ENCODE measurements around the gene BTBD17. TPM values are rescaled to one million over a fixed set of nuclear protein-coding genes. Genes with fewer than 3 reads are reported as not detected.

BTBD17 gene
- total and polyA plus RNA-seq, 10 of the 15 experiments (the other 5 are each of a cell fraction or from before 2014, with no cell fraction given), result not detected

DNA sequence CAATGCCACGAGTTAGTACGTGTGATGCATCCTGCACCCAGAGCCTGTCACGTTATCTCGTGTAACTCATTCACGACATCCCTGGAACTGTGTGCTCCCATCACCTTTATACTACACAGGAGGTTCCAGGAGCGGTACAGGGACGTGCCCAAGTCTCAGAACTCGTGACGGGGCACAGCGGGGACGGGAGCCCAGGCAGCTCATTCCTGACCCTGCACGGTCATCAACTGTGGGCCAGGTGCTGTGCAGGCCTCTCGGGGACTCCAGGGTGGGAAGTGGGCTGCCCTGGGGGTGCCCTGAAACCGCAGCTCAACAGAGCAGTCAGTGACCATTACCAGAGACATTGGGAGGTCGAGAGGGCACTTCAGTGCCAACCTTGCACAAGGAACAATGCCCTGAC, 46.8 kb downstream of the BTBD17 start:
- in situ Hi-C loops (cut with MboI), result no loop called here

DNA sequence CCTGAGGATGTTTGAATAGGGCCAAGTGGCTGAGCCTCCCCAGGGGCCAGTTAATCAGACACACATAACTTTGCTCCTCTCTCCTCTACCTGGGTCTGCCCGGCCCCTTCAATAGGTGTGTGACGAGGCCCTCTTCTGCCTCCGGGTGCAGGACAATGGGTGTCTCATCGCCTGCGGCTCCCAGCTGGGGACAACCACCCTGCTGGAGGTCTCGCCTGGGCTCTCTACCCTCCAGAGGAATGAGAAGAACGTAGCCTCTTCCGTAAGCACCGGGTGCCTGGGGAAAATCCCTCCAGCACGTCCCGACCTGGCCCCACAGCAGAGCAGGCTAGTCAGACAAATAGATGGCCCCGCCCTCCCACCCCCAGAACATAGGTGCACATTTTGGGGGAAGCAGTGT, 51.8 kb downstream of the BTBD17 start:
- no peak overlapping the region for H3K4me2 ChIP-seq (ENCODE audit: control insufficient read depth, insufficient read depth)
- H3K4me3 ChIP-seq, result no peak overlapping the region
- no peak overlapping the region for H3K9ac ChIP-seq (ENCODE audit: control insufficient read depth, insufficient read depth, low read length)
- no peak overlapping the region for H2AFZ ChIP-seq (ENCODE audit: control insufficient read depth, low read depth, low read length)
- intact Hi-C loops (cut with micrococcal nuclease; ENCODE audit: unreplicated experiment) (no loop called here), in situ Hi-C loops (cut with MboI) (no loop called here)
- no peaks in the 10 kb centered on the region for H3K79me2 ChIP-seq (ENCODE audit: control insufficient read depth, insufficient read depth, low read length)
- H3K36me3 ChIP-seq (ENCODE audit: control insufficient read depth in 2 of 2, insufficient read depth in 2 of 2, low read length in 1 of 2), result no peaks in the 10 kb centered on the region
- TF ChIP-seq STAT3 (IDR thresholded peaks at IDR 0.05; ENCODE audit: low read depth, low read length), result no peak
- TF ChIP-seq, protein P1, sequence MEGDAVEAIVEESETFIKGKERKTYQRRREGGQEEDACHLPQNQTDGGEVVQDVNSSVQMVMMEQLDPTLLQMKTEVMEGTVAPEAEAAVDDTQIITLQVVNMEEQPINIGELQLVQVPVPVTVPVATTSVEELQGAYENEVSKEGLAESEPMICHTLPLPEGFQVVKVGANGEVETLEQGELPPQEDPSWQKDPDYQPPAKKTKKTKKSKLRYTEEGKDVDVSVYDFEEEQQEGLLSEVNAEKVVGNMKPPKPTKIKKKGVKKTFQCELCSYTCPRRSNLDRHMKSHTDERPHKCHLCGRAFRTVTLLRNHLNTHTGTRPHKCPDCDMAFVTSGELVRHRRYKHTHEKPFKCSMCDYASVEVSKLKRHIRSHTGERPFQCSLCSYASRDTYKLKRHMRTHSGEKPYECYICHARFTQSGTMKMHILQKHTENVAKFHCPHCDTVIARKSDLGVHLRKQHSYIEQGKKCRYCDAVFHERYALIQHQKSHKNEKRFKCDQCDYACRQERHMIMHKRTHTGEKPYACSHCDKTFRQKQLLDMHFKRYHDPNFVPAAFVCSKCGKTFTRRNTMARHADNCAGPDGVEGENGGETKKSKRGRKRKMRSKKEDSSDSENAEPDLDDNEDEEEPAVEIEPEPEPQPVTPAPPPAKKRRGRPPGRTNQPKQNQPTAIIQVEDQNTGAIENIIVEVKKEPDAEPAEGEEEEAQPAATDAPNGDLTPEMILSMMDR (IDR thresholded peaks at IDR 0.05 in 2 of 3, conservative IDR thresholded peaks at IDR 0.05 in 1 of 3; ENCODE audit: control insufficient read depth in 2 of 3, extremely low read depth in 1 of 3, insufficient read depth in 1 of 3, low read depth in 3 of 3, low read length in 3 of 3), result no peak
- no peak for TF ChIP-seq SMC3 (IDR thresholded peaks at IDR 0.05; ENCODE audit: borderline replicate concordance, low read length)
- no peak for TF ChIP-seq HCFC1 (IDR thresholded peaks at IDR 0.05; ENCODE audit: low read length)
- no peak for TF ChIP-seq BCL11A (IDR thresholded peaks at IDR 0.05; ENCODE audit: low read depth, low read length)
- no peak for TF ChIP-seq RAD51 (IDR thresholded peaks at IDR 0.05)
- no peak for TF ChIP-seq CEBPB (IDR thresholded peaks at IDR 0.05; ENCODE audit: borderline replicate concordance in 1 of 2, low read depth in 2 of 2, low read length in 2 of 2)
- TF ChIP-seq NFIC (IDR thresholded peaks at IDR 0.05; ENCODE audit: low read depth, low read length), result no peak
- TF ChIP-seq POLR2AphosphoS2 (IDR thresholded peaks at IDR 0.05; ENCODE audit: low read depth, low read length), result no peak
- no peak for TF ChIP-seq CHD4 (IDR thresholded peaks at IDR 0.05)
- H3K27ac ChIP-seq (ENCODE audit: control insufficient read depth, insufficient read depth), result no peak overlapping the region
- DNase-seq (ENCODE audit: low read depth, low spot score), result no peak
- H3K4me1 ChIP-seq (ENCODE audit: control insufficient read depth, insufficient read depth, low read length), result no peaks in the 10 kb centered on the region
- FAIRE-seq, result no peak
- POLR2A ChIA-PET, result no interaction called here
- no peaks in the 10 kb centered on the region for H4K20me1 ChIP-seq (ENCODE audit: control insufficient read depth, insufficient read depth)
- RAD21 ChIA-PET (ENCODE audit: unreplicated experiment), result no interaction called here
- CTCF ChIA-PET, result no interaction called here
- WGBS (ENCODE audit: insufficient coverage, insufficient replicate concordance, low lambda C conversion rate, missing lambda C conversion rate), result 26% methylated on average over 12 of the region's 12 CpGs
- SMC1A ChIA-PET (ENCODE audit: uncharacterized antibody, unreplicated experiment), result no interaction called here
- no peaks in the 10 kb centered on the region for H3K27me3 ChIP-seq (replicated peaks in 1 of 2; ENCODE audit: control insufficient read depth in 2 of 2, insufficient read depth in 2 of 2, low read length in 1 of 2)
- H3K9me3 ChIP-seq (replicated peaks; ENCODE audit: control insufficient read depth, insufficient read depth, low read length), result peaks cover 7% of the 10 kb centered on the region; the same call in 1 of the 3 replicates
- no TSS peak for BruUV-seq (replicated peaks)
- ATAC-seq, result no peak

More for the DNA sequence above, 46.8 kb downstream of the BTBD17 start:
- ChIA-PET POLR2A (no interaction called here), CTCF (interaction anchor here (0.6 to 1.3 kb wide), 2 partner anchors 53 to 567 kb away, joined by 3 read pairs; partner anchors contain the start of gene GPR142), RAD21 (ENCODE audit: unreplicated experiment) (no interaction called here), SMC1A (ENCODE audit: uncharacterized antibody, unreplicated experiment) (no interaction called here)
- H3K4me1 ChIP-seq (ENCODE audit: control insufficient read depth, insufficient read depth, low read length), result no peaks in the 10 kb centered on the region
- H2AFZ ChIP-seq (ENCODE audit: control insufficient read depth, low read depth, low read length), result no peak overlapping the region
- H3K4me2 ChIP-seq (ENCODE audit: control insufficient read depth, insufficient read depth), result no peak overlapping the region
- FAIRE-seq, result no peak
- no peaks in the 10 kb centered on the region for H4K20me1 ChIP-seq (ENCODE audit: control insufficient read depth, insufficient read depth)
- no peaks in the 10 kb centered on the region for H3K36me3 ChIP-seq (ENCODE audit: control insufficient read depth in 2 of 2, insufficient read depth in 2 of 2, low read length in 1 of 2)
- no peak overlapping the region for H3K9ac ChIP-seq (ENCODE audit: control insufficient read depth, insufficient read depth, low read length)
- no peak for DNase-seq (ENCODE audit: low read depth, low spot score)
- intact Hi-C loops (cut with micrococcal nuclease; ENCODE audit: unreplicated experiment), result no loop called here
- peaks cover 3% of the 10 kb centered on the region; the same call in 1 of the 3 replicates for H3K9me3 ChIP-seq (replicated peaks; ENCODE audit: control insufficient read depth, insufficient read depth, low read length)
- WGBS (ENCODE audit: insufficient coverage, insufficient replicate concordance, low lambda C conversion rate, missing lambda C conversion rate), result 23% methylated on average over 15 of the region's 15 CpGs
- no peak overlapping the region for H3K27ac ChIP-seq (ENCODE audit: control insufficient read depth, insufficient read depth)
- no TSS peak for BruUV-seq (replicated peaks)
- no peak for ATAC-seq
- no peak overlapping the region for H3K4me3 ChIP-seq
- H3K79me2 ChIP-seq (ENCODE audit: control insufficient read depth, insufficient read depth, low read length), result no peaks in the 10 kb centered on the region
- H3K27me3 ChIP-seq (replicated peaks in 1 of 2; ENCODE audit: control insufficient read depth in 2 of 2, insufficient read depth in 2 of 2, low read length in 1 of 2), result no peaks in the 10 kb centered on the region
- TF ChIP-seq EZH2 (IDR thresholded peaks at IDR 0.05; ENCODE audit: borderline replicate concordance, control insufficient read depth, low read depth, low read length) (no peak), NBN (IDR thresholded peaks at IDR 0.05) (no peak), ZNF274 (IDR thresholded peaks at IDR 0.05; ENCODE audit: insufficient read depth, insufficient read length) (no peak)
- TF ChIP-seq, protein P2, sequence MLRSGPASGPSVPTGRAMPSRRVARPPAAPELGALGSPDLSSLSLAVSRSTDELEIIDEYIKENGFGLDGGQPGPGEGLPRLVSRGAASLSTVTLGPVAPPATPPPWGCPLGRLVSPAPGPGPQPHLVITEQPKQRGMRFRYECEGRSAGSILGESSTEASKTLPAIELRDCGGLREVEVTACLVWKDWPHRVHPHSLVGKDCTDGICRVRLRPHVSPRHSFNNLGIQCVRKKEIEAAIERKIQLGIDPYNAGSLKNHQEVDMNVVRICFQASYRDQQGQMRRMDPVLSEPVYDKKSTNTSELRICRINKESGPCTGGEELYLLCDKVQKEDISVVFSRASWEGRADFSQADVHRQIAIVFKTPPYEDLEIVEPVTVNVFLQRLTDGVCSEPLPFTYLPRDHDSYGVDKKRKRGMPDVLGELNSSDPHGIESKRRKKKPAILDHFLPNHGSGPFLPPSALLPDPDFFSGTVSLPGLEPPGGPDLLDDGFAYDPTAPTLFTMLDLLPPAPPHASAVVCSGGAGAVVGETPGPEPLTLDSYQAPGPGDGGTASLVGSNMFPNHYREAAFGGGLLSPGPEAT (IDR thresholded peaks at IDR 0.05; ENCODE audit: low read depth), result no peak

Measured in GM12878 (cell line).